ENCODE measurements around the gene TMEM9B.
A peak's percentile ranks its signal among the peaks of the same experiment; 100 is the strongest.

The TMEM9B gene

DNA sequence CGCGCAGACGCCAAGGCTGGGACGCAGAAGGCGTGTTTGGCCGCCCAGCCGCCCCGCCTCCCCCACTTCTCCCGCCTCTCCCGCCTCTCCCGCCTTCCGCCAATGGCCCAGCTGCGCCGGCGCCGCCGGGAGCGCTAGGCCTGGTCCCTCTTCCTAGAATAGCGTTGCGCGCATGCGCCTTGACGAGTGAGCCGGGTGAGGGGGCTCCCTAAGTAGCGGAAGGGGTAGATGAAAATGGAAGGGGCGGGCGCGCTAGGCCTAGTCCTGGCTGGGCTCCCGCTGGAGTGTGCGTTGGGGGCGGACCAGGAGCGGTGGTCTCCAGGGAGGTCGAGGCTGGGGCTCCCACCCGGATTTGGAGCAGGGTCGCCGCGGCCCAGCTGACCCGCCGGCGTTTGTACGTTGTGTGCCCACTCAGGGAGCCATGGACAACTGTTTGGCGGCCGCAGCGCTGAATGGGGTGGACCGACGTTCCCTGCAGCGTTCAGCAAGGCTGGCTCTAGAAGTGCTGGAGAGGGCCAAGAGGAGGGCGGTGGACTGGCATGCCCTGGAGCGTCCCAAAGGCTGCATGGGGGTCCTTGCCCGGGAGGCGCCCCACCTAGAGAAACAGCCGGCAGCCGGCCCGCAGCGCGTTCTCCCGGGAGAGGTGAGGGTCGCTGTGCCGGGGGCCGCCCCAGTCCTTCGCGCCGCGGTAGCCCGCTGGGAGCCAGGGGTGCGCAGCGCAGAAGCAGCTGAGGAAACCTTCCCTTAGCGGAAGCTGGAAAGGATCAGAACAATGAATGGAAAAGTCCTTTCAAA is 53.0 kb downstream of the TMEM9B start, which contains the start of gene AKIP1:
Gene AKIP1, plus strand, starts transcription at position 161 of the 795 bp plus-strand sequence. Its CDS starts 261 bp downstream, at position 422.
- TF ChIP-seq, protein P1, sequence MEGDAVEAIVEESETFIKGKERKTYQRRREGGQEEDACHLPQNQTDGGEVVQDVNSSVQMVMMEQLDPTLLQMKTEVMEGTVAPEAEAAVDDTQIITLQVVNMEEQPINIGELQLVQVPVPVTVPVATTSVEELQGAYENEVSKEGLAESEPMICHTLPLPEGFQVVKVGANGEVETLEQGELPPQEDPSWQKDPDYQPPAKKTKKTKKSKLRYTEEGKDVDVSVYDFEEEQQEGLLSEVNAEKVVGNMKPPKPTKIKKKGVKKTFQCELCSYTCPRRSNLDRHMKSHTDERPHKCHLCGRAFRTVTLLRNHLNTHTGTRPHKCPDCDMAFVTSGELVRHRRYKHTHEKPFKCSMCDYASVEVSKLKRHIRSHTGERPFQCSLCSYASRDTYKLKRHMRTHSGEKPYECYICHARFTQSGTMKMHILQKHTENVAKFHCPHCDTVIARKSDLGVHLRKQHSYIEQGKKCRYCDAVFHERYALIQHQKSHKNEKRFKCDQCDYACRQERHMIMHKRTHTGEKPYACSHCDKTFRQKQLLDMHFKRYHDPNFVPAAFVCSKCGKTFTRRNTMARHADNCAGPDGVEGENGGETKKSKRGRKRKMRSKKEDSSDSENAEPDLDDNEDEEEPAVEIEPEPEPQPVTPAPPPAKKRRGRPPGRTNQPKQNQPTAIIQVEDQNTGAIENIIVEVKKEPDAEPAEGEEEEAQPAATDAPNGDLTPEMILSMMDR (IDR thresholded peaks at IDR 0.05; ENCODE audit: extremely low read depth, missing control alignments) = no peak
- DNase-seq (ENCODE audit: low spot score) = peak; percentile 94

DNA sequence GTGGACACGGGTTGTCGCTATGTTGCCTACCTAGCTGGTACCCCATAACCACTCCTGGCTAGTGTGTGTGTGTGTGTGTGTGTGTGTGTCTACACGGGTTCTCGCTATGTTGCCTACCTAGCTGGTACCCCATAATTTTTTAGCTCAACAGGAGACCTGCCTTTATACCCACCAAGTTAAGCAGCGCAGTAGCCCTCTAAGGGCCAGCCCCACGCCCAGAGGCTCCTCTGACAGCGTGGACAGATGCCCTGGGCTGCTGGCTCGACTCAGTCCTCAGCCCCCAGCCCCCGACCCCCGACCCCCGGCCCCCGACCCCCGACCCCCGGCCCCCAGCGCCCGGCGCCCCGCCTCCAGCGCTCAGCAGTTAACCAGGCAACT is 53.6 kb downstream of the TMEM9B start:
- no peak for DNase-seq (ENCODE audit: low spot score)
- TF ChIP-seq, protein P1 (IDR thresholded peaks at IDR 0.05; ENCODE audit: extremely low read depth, missing control alignments) = no peak

GRCh38 chr11:8908099-8908498 is 56.1 kb downstream of the TMEM9B start:
- no peak for DNase-seq (ENCODE audit: low spot score)

DNA sequence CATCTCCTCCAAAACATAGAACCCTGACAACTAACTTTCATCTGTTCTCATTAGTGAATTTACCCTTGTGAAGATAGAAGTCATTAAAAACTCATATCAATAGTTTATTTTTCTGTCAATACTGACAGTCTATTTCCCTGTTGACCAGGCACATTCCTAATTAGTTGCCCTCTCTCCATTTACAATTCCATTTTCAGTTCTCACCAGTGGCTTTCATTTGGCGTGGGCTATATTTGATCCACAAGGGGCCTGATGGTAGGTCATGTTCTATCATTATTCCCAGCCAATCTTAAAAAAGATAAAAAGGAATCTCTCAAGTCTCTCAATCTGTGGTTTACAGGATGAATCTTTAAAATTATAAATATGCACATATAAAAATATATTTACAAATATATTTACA is 57.1 kb downstream of the TMEM9B start:
- no peak for DNase-seq (ENCODE audit: low spot score)
- TF ChIP-seq, protein P1 (IDR thresholded peaks at IDR 0.05; ENCODE audit: extremely low read depth, missing control alignments) = no peak

More at GRCh38 chr11:8908099-8908498, 56.1 kb downstream of the TMEM9B start:
- TF ChIP-seq, protein P1 (IDR thresholded peaks at IDR 0.05; ENCODE audit: extremely low read depth, missing control alignments) = no peak

DNA sequence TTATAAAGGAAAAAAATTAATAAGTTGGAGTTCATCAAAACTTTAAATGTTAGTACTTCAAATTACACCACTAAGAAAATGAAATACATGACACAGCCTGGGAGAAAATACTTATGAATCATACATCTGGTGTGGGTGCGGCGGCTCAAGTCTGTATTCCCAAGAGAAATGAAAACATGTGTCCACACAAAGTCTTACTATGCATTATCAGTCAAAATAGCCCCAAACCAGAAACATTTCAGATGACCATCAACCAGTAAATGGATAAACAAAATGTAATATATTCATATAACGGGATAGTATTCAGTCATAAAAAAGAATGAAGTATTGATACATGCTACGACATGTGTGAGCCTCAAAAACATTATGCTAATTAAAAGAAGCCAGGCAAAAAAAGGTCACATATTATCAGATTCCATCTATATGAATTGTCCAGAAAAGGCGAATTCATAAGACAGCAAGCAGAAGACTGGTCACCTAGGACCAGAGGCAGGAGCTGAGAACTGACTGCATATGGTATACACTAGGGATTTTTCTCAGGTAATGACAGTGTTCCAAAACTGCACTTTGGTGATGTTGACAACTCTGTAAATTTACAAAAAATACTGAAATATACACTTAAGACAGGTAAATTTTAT is 58.6 kb downstream of the TMEM9B start:
- TF ChIP-seq, protein P1 (IDR thresholded peaks at IDR 0.05; ENCODE audit: extremely low read depth, missing control alignments) = no peak
- DNase-seq (ENCODE audit: low spot score) = no peak

DNA sequence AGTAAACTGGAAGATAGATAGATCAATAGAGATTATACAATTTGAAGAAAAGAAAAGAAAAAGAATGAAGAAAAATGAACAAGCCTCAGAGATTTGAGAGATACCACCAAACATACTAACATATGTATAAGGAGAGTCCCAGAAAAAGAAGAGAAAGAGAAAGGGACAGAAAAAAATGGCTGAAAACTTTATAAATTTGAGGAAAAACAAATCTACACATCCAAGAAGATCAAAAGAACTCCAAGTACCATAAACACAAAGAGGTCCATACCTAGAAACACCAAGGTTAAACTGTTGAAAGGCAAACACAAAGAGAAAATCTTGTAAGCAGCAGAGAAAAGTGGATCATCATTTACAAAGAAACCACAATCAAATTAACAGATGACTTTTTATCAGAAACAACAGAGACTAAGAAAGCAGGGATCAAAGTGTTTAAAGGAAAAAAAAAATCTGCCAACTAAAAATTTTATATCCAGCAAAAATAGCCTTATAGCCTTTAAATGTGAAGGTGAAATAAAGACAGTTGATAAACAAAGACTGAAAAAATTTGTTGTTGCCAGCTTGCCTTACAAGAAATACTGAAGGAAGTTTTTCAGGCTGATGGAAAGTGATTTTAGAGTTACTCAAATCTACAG is 65.0 kb downstream of the TMEM9B start:
- DNase-seq (ENCODE audit: low spot score) = no peak
- TF ChIP-seq, protein P1 (IDR thresholded peaks at IDR 0.05; ENCODE audit: extremely low read depth, missing control alignments) = no peak
